Caki2 (cell line): ENCODE data around the gene NCR2. TPM values are rescaled to one million over a fixed set of nuclear protein-coding genes. Genes with fewer than 3 reads are reported as not detected.

Experiments used
- DNase-seq: peaks from one replicate; pipeline ENCODE4 v3.0.0-alpha.2; 2015; ENCODE audit warnings: low read depth
- in situ Hi-C: cut with HindIII; loops from 2 replicates; pipeline ENCODE4 v1.10.0; 2016; ENCODE audit warnings: low sequenced_read_pairs, low pct_unique_long_range_greater_than_20kb, mixed read lengths
- total RNA-seq: library from RNA; depleted of rRNA; stranded (reverse); fragments of >200 nt; shearing (Covaris generic); gene quantifications from 2 replicates; pipeline ENCODE4 v1.2.3, GENCODE V29; 2014; ENCODE audit warnings: low replicate concordance

The NCR2 gene
- total RNA-seq, 1 experiment from 2014 or later, result not detected

GRCh38 chr6:41325446-41326066 is 9.9 kb upstream of the NCR2 start:
- in situ Hi-C loops, result no loop called here
- DNase-seq, result no peak

- in situ Hi-C loops, result no loop called here
- no peak for DNase-seq
Observed at GRCh38 chr6:41326092-41326491, 9.3 kb upstream of the NCR2 start.

GRCh38 chr6:41327177-41327576 is 8.2 kb upstream of the NCR2 start:
- no peak for DNase-seq
- in situ Hi-C loops, result no loop called here

- DNase-seq, result no peak
- in situ Hi-C loops, result no loop called here
Observed at GRCh38 chr6:41331401-41332150, 3.8 kb upstream of the NCR2 start.

GRCh38 chr6:41332241-41332640 is 3.2 kb upstream of the NCR2 start:
- in situ Hi-C loops, result no loop called here
- no peak for DNase-seq

GRCh38 chr6:41332842-41333736 is 2.3 kb upstream of the NCR2 start:
- in situ Hi-C loops, result no loop called here
- DNase-seq, result no peak

- in situ Hi-C loops, result no loop called here
- no peak for DNase-seq
Observed at GRCh38 chr6:41334482-41335040, 847 bp upstream of the NCR2 start.

GRCh38 chr6:41335943-41336342 is 535 bp downstream of the NCR2 start:
- in situ Hi-C loops, result no loop called here
- DNase-seq, result no peak

- DNase-seq, result no peak
- in situ Hi-C loops, result no loop called here
Observed at GRCh38 chr6:41336824-41337223, 1.4 kb downstream of the NCR2 start.

GRCh38 chr6:41337709-41338108 is 2.3 kb downstream of the NCR2 start:
- in situ Hi-C loops, result no loop called here
- no peak for DNase-seq

GRCh38 chr6:41338659-41339058 is 3.3 kb downstream of the NCR2 start:
- in situ Hi-C loops, result no loop called here
- no peak for DNase-seq

- in situ Hi-C loops, result no loop called here
- DNase-seq, result no peak
Observed at GRCh38 chr6:41341580-41341979, 6.2 kb downstream of the NCR2 start.

GRCh38 chr6:41342241-41342640 is 6.8 kb downstream of the NCR2 start:
- DNase-seq, result no peak
- in situ Hi-C loops, result no loop called here

GRCh38 chr6:41343641-41344187 is 8.3 kb downstream of the NCR2 start:
- in situ Hi-C loops, result no loop called here
- no peak for DNase-seq

- in situ Hi-C loops, result no loop called here
- DNase-seq, result no peak
Observed at GRCh38 chr6:41344876-41345275, 9.5 kb downstream of the NCR2 start.

- DNase-seq, result no peak
- in situ Hi-C loops, result no loop called here
Observed at GRCh38 chr6:41345901-41346300, 10.5 kb downstream of the NCR2 start.

GRCh38 chr6:41346441-41346840 is 11.0 kb downstream of the NCR2 start:
- in situ Hi-C loops, result no loop called here
- no peak for DNase-seq

- no peak for DNase-seq
- in situ Hi-C loops, result no loop called here
Observed at GRCh38 chr6:41347378-41348050, 12.1 kb downstream of the NCR2 start.
